ENCODE results near the gene CCDC71L.

Gene CCDC71L

GRCh38 chr7:106623315-106623660 is 37.7 kb downstream of the CCDC71L start:
- no peak for DNase-seq

GRCh38 chr7:106622654-106623314 is 38.2 kb downstream of the CCDC71L start:
- DNase-seq: no peak

GRCh38 chr7:106621393-106622132 is 39.4 kb downstream of the CCDC71L start:
- no peak for DNase-seq

GRCh38 chr7:106620676-106621075 is 40.3 kb downstream of the CCDC71L start:
- no peak for DNase-seq

GRCh38 chr7:106620034-106620433 is 40.9 kb downstream of the CCDC71L start:
- DNase-seq: no peak

GRCh38 chr7:106619213-106619612 is 41.7 kb downstream of the CCDC71L start:
- DNase-seq: no peak

- DNase-seq: no peak
These were observed 42.5 kb downstream of the CCDC71L start for GRCh38 chr7:106618480-106618879.

- no peak for DNase-seq
These were observed 43.1 kb downstream of the CCDC71L start for GRCh38 chr7:106617860-106618259.

- DNase-seq: no peak
These were observed 44.3 kb downstream of the CCDC71L start for GRCh38 chr7:106616708-106617051.

GRCh38 chr7:106615808-106616707 is 44.9 kb downstream of the CCDC71L start:
- no peak for DNase-seq

- no peak for DNase-seq
These were observed 46.2 kb downstream of the CCDC71L start for GRCh38 chr7:106614751-106615150.

GRCh38 chr7:106613848-106614560 is 47.0 kb downstream of the CCDC71L start:
- no peak for DNase-seq

GRCh38 chr7:106613279-106613678 is 47.7 kb downstream of the CCDC71L start:
- no peak for DNase-seq

GRCh38 chr7:106612432-106612831 is 48.5 kb downstream of the CCDC71L start:
- no peak for DNase-seq

- DNase-seq: no peak
These were observed 49.0 kb downstream of the CCDC71L start for GRCh38 chr7:106611911-106612310.

GRCh38 chr7:106610996-106611886 is 49.7 kb downstream of the CCDC71L start:
- peak; percentile 45 for DNase-seq

- DNase-seq: no peak
These were observed 51.5 kb downstream of the CCDC71L start for GRCh38 chr7:106609416-106609815.

GRCh38 chr7:106608661-106609060 is 52.3 kb downstream of the CCDC71L start:
- no peak for DNase-seq

Data from DMS79 (cell line).